HG03354 (cell line): ENCODE results near the gene IQGAP2.

Experiments used
- ATAC-seq: cut with Tn5 transposase; IDR thresholded peaks from one replicate; pipeline ENCODE4 v1.9.1; 2021; ENCODE audit warnings: mild to moderate bottlenecking; ENCODE audit not compliant: unreplicated experiment, poor library complexity, severe bottlenecking

The IQGAP2 gene

GRCh38 chr5:76690037-76690679, 287.1 kb downstream of the IQGAP2 start:
- no peak for ATAC-seq

- no peak for ATAC-seq
These were observed 287.8 kb downstream of the IQGAP2 start for GRCh38 chr5:76690704-76691466.

- no peak for ATAC-seq
These were observed 288.6 kb downstream of the IQGAP2 start for GRCh38 chr5:76691467-76692273.

GRCh38 chr5:76692274-76692540, 289.1 kb downstream of the IQGAP2 start:
- ATAC-seq: no peak

GRCh38 chr5:76692651-76693050, 289.6 kb downstream of the IQGAP2 start:
- no peak for ATAC-seq

GRCh38 chr5:76693141-76693540, 290.1 kb downstream of the IQGAP2 start:
- no peak for ATAC-seq

- no peak for ATAC-seq
These were observed 291.2 kb downstream of the IQGAP2 start for GRCh38 chr5:76694317-76694716.

- ATAC-seq: no peak
These were observed 292.3 kb downstream of the IQGAP2 start for GRCh38 chr5:76695346-76695745.

- no peak for ATAC-seq
These were observed 293.2 kb downstream of the IQGAP2 start for GRCh38 chr5:76696251-76696650.

- no peak for ATAC-seq
These were observed 294.6 kb downstream of the IQGAP2 start for GRCh38 chr5:76697670-76698069.

- ATAC-seq: no peak
These were observed 297.5 kb downstream of the IQGAP2 start for GRCh38 chr5:76700571-76700970.

GRCh38 chr5:76701298-76701697, 298.2 kb downstream of the IQGAP2 start:
- no peak for ATAC-seq

GRCh38 chr5:76703707-76704106, 300.6 kb downstream of the IQGAP2 start:
- ATAC-seq: no peak

- ATAC-seq: no peak
These were observed 301.1 kb downstream of the IQGAP2 start for GRCh38 chr5:76704131-76704663.

- ATAC-seq: no peak
These were observed 302.5 kb downstream of the IQGAP2 start for GRCh38 chr5:76705574-76705973.

- ATAC-seq: no peak
These were observed 306.7 kb downstream of the IQGAP2 start for GRCh38 chr5:76709762-76710161.

GRCh38 chr5:76710991-76711390, 307.9 kb downstream of the IQGAP2 start:
- ATAC-seq: no peak

- peak; percentile 15 for ATAC-seq
These were observed 311.8 kb downstream of the IQGAP2 start for GRCh38 chr5:76714751-76715485.

GRCh38 chr5:76715486-76715735, 312.3 kb downstream of the IQGAP2 start:
- ATAC-seq: peak; percentile 23

GRCh38 chr5:76715736-76716455, 312.8 kb downstream of the IQGAP2 start, which contains the start of gene F2R:
F2R (plus strand) TSS chr5:76716126; CDS start chr5:76716308, 182 bp downstream.
- peak; percentile 80 for ATAC-seq
